DND-41 (cell line): ENCODE data around the gene BAIAP2.

Experiments
- ATAC-seq: fragments of 200-7000 bp; cut with Tn5 transposase; 3 replicates; pipeline ENCODE4 v1.9.1; 2021; ENCODE audit warnings: low read depth; ENCODE audit not compliant: insufficient read depth
- DNase-seq: peaks from one replicate; pipeline ENCODE4 v3.0.0-alpha.2; 2020
- H2AFZ ChIP-seq: 2 replicates; pipeline ENCODE4 v1.6.0; 2012; ENCODE audit warnings: low read depth, low read length
- H3K27ac ChIP-seq: 2 replicates; pipeline ENCODE4 v1.5.1; 2012; ENCODE audit warnings: low read length, inconsistent platforms
- H3K27me3 ChIP-seq: fragments of 200-600 bp; sonication (generic); 2 replicates; pipeline ENCODE4 v1.6.0; 2012; ENCODE audit warnings: low read length, mild to moderate bottlenecking, inconsistent platforms; ENCODE audit not compliant: insufficient read depth, poor library complexity
- H3K36me3 ChIP-seq: 2 replicates; pipeline ENCODE4 v1.5.1; 2012; ENCODE audit warnings: low read length, inconsistent platforms; ENCODE audit not compliant: insufficient read depth
- H3K4me1 ChIP-seq: 2 replicates; pipeline ENCODE4 v1.5.1; 2012; ENCODE audit warnings: mild to moderate bottlenecking, low read length; ENCODE audit not compliant: insufficient read depth
- H3K4me2 ChIP-seq: 2 replicates; pipeline ENCODE4 v1.6.0; 2012; ENCODE audit warnings: mild to moderate bottlenecking, moderate library complexity, low read length, inconsistent platforms; ENCODE audit not compliant: insufficient read depth
- H3K4me3 ChIP-seq, 2 experiments: fragments of 200-600 bp in 1 of 2; shearing (Covaris generic) in 1 of 2; 2 replicates each; pipeline ENCODE4 v1.5.1; 2012 to 2016; ENCODE audit warnings: inconsistent platforms in 2 of 2, low read length in 2 of 2, mild to moderate bottlenecking in 2 of 2, low read depth in 1 of 2, moderate library complexity in 1 of 2
- H3K79me2 ChIP-seq: 2 replicates; pipeline ENCODE4 v1.6.0; 2012; ENCODE audit warnings: low read length, inconsistent platforms; ENCODE audit not compliant: insufficient read depth
- H3K9ac ChIP-seq: 2 replicates; pipeline ENCODE4 v1.6.0; 2012; ENCODE audit warnings: low read depth, mild to moderate bottlenecking, inconsistent platforms, low read length, moderate library complexity
- H3K9me3 ChIP-seq: 2 replicates; pipeline ENCODE4 v1.5.1; 2012; ENCODE audit warnings: low read length, moderate library complexity, mild to moderate bottlenecking, inconsistent platforms; ENCODE audit not compliant: insufficient read depth, severe bottlenecking
- H4K20me1 ChIP-seq: 2 replicates; pipeline ENCODE4 v1.6.0; 2012; ENCODE audit warnings: low read length; ENCODE audit not compliant: insufficient read depth
- CTCF ChIP-seq: IDR thresholded peaks from 2 replicates; pipeline ENCODE4 v1.5.1; 2012; ENCODE audit warnings: borderline replicate concordance, low read length, moderate library complexity, mild to moderate bottlenecking; ENCODE audit not compliant: poor library complexity, severe bottlenecking; ENCODE audit errors: extremely low read depth
- EZH2 ChIP-seq: IDR thresholded peaks from 3 replicates; pipeline ENCODE4 v1.6.1; 2012; ENCODE audit warnings: borderline replicate concordance, low read depth, mild to moderate bottlenecking, moderate library complexity, low read length, inconsistent platforms; ENCODE audit not compliant: severe bottlenecking

The BAIAP2 gene

GRCh38 chr17:80995131-80995530 lies 39.8 kb upstream of the BAIAP2 start:
- no peak for DNase-seq
- no peaks in the 10 kb centered on the region for H3K9me3 ChIP-seq
- H3K36me3 ChIP-seq, result peaks cover 52% of the 10 kb centered on the region
- H2AFZ ChIP-seq, result no peak overlapping the region
- no peak overlapping the region for H3K9ac ChIP-seq
- no peak for TF ChIP-seq EZH2
- no peak for TF ChIP-seq CTCF
- peaks cover 33% of the 10 kb centered on the region for H3K4me1 ChIP-seq
- no peak for ATAC-seq
- no peaks in the 10 kb centered on the region for H3K27me3 ChIP-seq
- no peak overlapping the region for H3K4me3 ChIP-seq
- peaks cover 15% of the 10 kb centered on the region for H3K79me2 ChIP-seq
- H4K20me1 ChIP-seq, result peaks cover 12% of the 10 kb centered on the region
- no peak overlapping the region for H3K27ac ChIP-seq
- no peak overlapping the region for H3K4me2 ChIP-seq

DNA sequence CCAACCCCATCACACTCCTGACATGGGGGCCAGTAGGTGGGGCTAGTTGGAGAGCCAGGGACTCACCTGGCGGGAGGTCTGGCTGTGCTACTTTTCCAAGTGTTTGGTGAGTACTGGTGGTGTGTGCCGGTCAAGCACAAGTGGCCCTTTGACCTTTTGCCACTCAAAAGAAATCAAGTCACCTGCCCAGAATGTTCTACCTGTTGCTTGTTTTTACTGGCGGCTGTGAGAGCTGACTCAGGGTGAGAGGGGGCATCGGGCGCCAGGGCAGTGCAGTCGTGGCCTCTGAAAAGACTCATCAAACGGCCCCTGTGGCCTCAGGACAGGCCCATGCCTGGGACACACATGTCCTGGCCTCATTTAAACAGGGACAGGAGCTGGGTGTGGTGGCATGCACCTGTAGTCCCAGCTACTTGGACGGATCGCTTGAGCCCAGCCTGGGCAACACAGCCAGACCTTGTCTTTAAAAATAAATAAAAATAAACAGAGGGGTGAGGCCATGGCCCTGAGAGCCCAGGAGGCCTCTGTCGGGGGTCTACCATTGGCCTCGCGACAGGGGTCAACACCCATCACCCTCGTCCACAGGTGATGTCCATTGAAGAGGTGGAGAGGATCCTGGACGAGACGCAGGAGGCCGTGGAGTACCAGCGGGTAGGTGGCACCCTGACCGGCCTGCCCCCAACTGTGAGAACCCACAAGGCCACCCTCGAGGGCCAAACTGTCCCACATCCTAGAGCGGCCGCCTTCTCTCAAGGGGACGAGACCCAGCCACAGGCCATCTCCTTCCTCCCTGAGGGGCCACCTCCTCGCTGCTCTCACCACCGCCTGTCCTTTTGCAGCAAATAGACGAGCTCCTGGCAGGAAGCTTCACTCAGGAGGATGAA lies 38.3 kb upstream of the BAIAP2 start:
- H2AFZ ChIP-seq, result no peak overlapping the region
- DNase-seq (no peak), ATAC-seq (no peak)
- H3K4me2 ChIP-seq, result no peak overlapping the region
- no peak for TF ChIP-seq EZH2
- H4K20me1 ChIP-seq, result peaks cover 26% of the 10 kb centered on the region
- peaks cover 15% of the 10 kb centered on the region for H3K79me2 ChIP-seq
- H3K36me3 ChIP-seq, result peaks cover 52% of the 10 kb centered on the region
- H3K27ac ChIP-seq, result no peak overlapping the region
- H3K9me3 ChIP-seq, result no peaks in the 10 kb centered on the region
- H3K4me1 ChIP-seq, result peaks cover 20% of the 10 kb centered on the region
- no peaks in the 10 kb centered on the region for H3K27me3 ChIP-seq
- H3K9ac ChIP-seq, result no peak overlapping the region
- no peak overlapping the region for H3K4me3 ChIP-seq

GRCh38 chr17:80997424-80998117 lies 37.4 kb upstream of the BAIAP2 start:
- ATAC-seq (no peak), DNase-seq (no peak)
- Histone ChIP-seq H3K36me3 (peaks cover 52% of the 10 kb centered on the region), H3K4me1 (peaks cover 17% of the 10 kb centered on the region), H4K20me1 (peaks cover 32% of the 10 kb centered on the region), H3K4me3 (no peak overlapping the region), H2AFZ (no peak overlapping the region), H3K79me2 (peaks cover 11% of the 10 kb centered on the region), H3K27ac (no peak overlapping the region), H3K4me2 (no peak overlapping the region), H3K9me3 (no peaks in the 10 kb centered on the region), H3K9ac (no peak overlapping the region), H3K27me3 (no peaks in the 10 kb centered on the region)
- TF ChIP-seq CTCF (no peak), EZH2 (no peak)

DNA sequence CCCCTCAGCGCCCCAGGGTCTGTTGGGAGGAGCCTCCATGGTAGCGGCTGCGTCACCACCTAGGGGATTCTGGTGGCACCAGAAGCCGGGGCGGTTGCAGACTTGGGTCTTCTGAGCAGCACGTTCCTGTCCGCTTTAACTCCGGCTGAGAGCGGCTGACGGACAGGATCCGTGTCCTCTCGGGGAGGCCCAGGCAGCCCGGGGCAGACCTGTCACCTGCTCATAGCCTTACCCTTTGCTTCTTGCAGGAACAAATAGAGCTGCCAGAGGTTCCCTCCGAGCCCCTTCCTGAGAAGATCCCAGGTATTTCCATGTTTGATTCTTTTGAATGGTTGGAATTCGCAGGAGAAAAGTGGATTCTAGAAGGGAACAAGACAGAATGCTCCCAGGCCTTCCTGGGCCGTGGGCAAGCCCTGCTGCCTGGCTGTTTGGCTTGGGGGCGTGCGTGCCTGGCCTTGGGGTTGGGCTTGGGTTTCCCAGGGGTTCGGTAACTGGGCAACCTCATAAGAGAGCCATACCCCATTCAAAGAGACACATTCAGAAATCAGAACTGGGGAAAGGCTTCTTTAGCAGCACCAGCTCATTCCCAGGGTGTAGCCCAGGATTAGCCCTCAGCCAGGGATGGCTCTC lies 36.7 kb upstream of the BAIAP2 start:
- H3K4me2 ChIP-seq, result no peak overlapping the region
- H2AFZ ChIP-seq, result no peak overlapping the region
- DNase-seq (no peak), ATAC-seq (no peak)
- peaks cover 10% of the 10 kb centered on the region for H3K4me1 ChIP-seq
- no peak for TF ChIP-seq EZH2
- TF ChIP-seq CTCF, result no peak
- no peaks in the 10 kb centered on the region for H3K9me3 ChIP-seq
- H3K79me2 ChIP-seq, result peaks cover 6% of the 10 kb centered on the region; the same call in 1 of the 2 replicates
- no peak overlapping the region for H3K9ac ChIP-seq
- H4K20me1 ChIP-seq, result peaks cover 28% of the 10 kb centered on the region
- H3K4me3 ChIP-seq, result no peak overlapping the region
- H3K27ac ChIP-seq, result no peak overlapping the region
- H3K36me3 ChIP-seq, result peaks cover 52% of the 10 kb centered on the region
- H3K27me3 ChIP-seq, result peaks cover under 1% of the 10 kb centered on the region
